Esophagus muscularis mucosa (tissue), 4 donors: ENCODE measurements around the gene DLG1.

ENCODE experiments used
- EP300 ChIP-seq: sonication (generic); formaldehyde crosslinking; IDR thresholded peaks from one replicate; pipeline ENCODE4 v1.6.1; 2017; ENCODE audit warnings: antibody characterized with exemption
- POLR2AphosphoS5 ChIP-seq, 2 donors: sonication (generic); formaldehyde crosslinking; IDR thresholded peaks; one replicate each; pipeline ENCODE4 v1.6.1; 2017; ENCODE audit warnings: antibody characterized with exemption in 2 of 2
- TF ChIP-seq, protein P1 (sequence below), 3 experiments: fragments of 200-600 bp in 2 of 3; fragments of 450-650 bp in 1 of 3; sonication (generic) in 2 of 3; IDR thresholded peaks; one replicate each; pipeline ENCODE4 v1.5.1; 2017 to 2019; ENCODE audit warnings: antibody characterized with exemption in 3 of 3, mild to moderate bottlenecking in 2 of 3, moderate library complexity in 1 of 3

DNA sequence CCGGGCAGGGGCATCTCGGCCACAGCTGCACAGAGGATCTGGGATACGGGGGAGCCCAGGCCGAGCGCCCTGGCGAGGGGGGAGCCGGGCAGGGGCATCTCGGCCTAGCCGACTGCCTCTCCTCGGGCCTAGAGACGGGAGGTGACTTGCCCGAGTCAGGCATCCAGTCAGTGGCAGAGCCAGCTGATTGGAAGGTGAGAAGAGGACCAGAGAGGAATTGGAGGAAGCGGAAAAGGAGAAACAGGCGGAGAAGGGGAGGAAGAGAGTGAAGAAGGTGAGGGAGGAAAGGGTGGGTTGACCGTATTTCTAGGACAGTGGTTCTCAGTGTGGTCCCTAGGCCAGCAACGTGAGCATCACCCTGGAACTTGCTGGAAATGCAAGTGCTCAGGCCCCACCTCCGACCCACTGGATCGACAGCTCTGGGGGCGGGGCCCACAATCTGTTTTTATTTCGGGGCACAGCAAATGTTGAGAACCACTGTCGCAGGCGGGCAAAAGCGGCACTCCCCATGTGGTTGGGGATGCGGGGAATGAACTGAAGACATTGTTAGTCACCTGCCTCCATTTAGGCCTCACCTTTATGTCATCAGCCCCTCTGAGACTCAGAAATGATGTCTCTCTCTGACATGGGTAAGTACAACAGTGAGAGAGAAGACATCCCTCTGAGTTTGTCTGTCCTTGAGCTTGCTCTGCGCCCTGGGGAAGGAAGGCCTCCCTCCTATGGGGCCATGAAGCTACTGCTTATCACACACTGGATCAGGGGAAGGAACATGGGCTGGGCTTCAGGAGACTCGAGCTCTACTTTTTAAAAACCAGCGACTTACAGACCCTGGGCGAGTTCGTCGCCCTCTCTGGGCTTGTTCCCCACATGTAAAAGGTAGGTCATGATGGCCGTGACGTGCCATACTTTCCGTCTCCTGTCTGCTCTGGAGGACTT lies 267.8 kb downstream of the DLG1 start:
- TF ChIP-seq EP300 (no peak), POLR2AphosphoS5 (IDR thresholded peaks at IDR 0.05) (no peak)
- TF ChIP-seq, protein P1, sequence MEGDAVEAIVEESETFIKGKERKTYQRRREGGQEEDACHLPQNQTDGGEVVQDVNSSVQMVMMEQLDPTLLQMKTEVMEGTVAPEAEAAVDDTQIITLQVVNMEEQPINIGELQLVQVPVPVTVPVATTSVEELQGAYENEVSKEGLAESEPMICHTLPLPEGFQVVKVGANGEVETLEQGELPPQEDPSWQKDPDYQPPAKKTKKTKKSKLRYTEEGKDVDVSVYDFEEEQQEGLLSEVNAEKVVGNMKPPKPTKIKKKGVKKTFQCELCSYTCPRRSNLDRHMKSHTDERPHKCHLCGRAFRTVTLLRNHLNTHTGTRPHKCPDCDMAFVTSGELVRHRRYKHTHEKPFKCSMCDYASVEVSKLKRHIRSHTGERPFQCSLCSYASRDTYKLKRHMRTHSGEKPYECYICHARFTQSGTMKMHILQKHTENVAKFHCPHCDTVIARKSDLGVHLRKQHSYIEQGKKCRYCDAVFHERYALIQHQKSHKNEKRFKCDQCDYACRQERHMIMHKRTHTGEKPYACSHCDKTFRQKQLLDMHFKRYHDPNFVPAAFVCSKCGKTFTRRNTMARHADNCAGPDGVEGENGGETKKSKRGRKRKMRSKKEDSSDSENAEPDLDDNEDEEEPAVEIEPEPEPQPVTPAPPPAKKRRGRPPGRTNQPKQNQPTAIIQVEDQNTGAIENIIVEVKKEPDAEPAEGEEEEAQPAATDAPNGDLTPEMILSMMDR (IDR thresholded peaks at IDR 0.05): no peak
